Stimulated activated CD8-positive, alpha-beta memory T cell treated with anti-CD3 and anti-CD28 coated beads, Interleukin-4, amount 100 ng/mL, for 1 hour (primary cell): ENCODE measurements around the gene UPF1.
"Not testable (repeated sequence)": the region's sequence is repeated elsewhere in the genome, so short reads cannot be mapped to it uniquely, and the experiment has no call there.

Source experiments
- DNase-seq, 2 donors: peaks; one replicate each; pipeline ENCODE4 v3.0.0-alpha.2; 2020; ENCODE audit warnings: low read depth in 2 of 2, low spot score in 1 of 2

Gene UPF1

GRCh38 chr19:18798384-18799352 is 33.1 kb upstream of the UPF1 start:
- no peak for DNase-seq

- DNase-seq: no peak
These were observed 32.3 kb upstream of the UPF1 start for GRCh38 chr19:18799389-18799970.

DNA sequence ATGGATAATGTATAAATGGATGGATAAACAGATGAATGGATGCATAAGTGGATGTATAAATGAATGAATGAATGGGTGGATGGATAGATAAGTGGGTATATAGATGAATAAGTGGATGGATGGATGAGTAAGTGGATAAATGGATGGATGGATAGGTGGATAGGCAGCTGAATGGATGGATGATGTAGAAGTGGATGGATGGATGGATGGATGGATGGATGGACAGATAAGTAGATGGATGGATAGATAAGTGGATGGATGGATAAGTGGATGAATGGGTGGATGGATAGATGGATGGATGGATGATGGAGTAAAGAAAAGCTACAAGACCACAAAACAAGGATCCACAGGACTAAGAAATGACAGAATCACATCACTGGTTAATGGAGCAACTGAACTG is 31.7 kb upstream of the UPF1 start:
- DNase-seq: no peak

DNA sequence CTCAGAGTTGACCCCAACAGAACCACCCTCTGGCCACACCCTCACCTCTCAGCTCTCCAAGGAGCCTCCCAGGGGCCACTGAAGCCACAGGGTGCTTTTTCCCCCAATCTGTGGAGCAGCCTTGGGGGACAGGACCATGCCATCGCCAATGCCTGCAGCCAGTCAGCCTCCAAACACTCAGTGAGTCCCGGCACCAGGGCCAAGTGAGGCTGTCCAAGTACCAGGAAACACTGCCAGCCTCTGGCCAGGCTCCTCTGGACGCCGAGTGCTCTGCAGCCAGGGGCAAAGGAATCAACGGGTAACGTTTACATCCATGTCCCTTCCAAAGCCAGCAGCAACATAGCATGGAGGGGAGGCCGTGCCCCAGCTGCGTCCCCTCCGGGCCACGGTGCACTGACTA is 31.1 kb upstream of the UPF1 start:
- no peak for DNase-seq

DNA sequence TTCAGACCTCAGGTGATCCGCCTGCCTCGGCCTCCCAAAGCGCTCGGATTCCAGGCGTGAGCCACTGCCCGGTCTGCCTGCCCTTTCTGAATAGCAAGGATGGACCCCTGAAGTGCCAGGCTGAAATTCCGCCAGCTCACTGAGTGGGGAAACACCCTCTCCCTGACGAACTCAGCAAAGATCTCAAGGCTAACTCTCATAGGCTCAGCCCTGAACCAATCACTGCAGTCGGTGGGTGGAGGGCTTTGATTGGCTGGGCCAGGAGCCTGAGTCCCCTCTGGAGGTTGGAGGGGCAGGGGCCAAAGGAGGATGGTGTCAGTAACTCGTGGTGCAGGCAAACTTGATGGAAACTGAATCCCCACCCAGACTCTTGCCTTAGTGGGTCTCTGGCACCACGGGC is 29.4 kb upstream of the UPF1 start:
- no peak for DNase-seq

DNA sequence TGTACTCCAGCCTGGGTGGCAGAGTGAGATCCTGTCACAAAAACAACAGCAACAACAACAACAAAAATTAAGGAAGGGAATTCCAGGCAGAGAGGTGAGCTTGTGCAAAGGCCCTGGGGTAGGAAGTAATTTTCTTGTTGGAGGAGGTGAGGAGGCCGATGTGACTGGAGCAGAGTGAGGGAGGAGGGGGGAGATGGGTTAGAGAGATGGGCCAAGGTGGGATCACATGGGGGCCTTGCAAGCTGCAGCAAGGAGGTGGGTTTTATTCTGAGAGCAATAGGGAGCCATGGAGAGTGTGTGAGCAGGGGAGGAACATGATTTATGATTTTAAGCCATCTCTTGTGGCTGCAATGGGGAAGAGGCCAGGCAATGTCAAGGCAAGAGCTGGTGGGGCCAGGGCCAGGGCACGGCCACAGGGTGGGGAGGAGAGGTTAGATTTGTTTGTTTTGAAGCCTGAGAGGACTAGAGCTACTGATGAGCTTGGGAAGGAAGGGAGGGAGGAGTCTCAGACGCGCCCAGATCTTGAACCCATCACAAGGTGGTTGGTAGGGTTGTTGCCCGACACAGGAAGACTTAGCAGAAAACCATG is 28.1 kb upstream of the UPF1 start:
- no peak for DNase-seq

DNA sequence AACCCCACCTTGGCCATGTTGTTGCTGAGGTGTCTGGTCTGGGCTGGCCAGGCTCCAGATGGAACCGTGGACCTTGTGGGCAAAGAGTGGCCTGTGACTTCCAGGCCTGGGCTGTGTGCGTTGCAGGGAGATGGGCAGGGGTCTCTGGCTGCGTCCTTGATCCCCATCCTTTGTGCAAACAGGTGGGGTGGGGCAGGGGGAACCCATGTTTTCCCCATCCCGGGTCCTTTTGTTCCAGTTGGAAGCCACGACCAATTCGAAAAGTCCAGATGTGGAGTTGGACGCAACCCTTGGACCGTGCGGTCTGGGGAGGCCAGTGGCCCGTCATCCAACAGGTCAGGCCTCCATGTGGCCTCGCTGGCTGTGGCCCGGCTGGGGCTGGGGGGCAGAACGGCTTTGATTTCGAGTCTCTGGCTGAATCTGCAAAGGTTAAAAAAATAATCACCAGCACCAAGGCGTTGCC is 27.6 kb upstream of the UPF1 start:
- DNase-seq: no peak

- no peak for DNase-seq
These were observed 27.1 kb upstream of the UPF1 start for GRCh38 chr19:18804643-18805042.

- no peak for DNase-seq
These were observed 23.9 kb upstream of the UPF1 start for GRCh38 chr19:18807861-18808331.

DNA sequence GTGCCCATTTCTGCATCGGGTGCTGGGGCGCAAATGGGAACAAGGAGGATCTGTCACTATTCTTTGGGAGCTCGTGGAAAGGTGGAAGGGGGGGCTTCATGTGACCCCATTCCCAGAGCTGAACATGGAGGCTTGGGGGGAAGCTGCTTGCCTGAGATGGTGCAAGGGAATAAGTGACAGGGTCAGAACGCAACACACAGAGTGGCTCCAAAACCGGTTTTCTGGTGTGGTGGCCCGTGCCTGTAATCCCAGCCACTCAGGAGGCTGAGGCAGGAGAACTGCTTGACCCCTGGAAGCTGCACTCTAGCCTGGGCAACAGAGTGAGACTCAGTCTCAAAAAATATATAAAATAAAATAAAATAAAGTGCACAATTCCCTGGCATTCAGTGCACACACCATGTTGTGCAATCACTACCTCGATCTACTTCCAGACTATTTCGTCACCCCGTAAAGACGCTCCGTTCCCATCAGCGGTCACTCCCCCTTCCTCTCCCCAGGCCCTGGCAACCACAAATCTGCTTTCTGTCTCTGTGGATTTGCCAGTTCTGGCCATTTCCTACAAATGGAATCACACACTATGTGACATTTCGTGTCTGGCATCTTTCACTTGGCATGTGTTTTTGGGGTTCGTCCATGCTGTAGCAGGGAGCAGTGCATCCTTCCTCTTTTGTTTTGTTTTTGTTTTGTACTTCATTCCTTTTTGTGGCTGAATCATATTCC is 22.4 kb upstream of the UPF1 start:
- no peak for DNase-seq

- not testable (repeated sequence) for DNase-seq
These were observed 20.1 kb upstream of the UPF1 start for GRCh38 chr19:18811638-18812037.

GRCh38 chr19:18814063-18814462 is 17.7 kb upstream of the UPF1 start:
- DNase-seq: no peak

GRCh38 chr19:18815673-18816072 is 16.1 kb upstream of the UPF1 start:
- no peak for DNase-seq

DNA sequence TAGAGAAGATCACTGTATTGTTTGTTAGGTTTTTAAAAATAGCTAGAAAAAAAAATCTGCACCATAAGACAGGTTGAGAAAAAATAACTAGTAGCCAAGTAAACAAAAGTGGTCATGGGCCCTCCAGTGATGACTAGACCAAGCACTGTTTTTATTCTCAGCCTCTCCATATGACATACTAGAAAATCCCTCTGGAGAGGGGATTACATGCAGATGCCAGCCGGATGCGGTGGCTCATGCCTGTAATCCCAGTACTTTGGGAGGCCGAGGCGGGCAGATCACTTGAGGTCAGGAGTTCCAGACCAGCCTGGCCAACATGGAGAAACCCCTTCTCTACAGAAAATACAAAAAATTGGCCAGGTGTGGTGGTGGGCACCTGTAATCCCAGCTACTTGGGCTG is 15.1 kb upstream of the UPF1 start:
- not testable (repeated sequence) for DNase-seq

DNA sequence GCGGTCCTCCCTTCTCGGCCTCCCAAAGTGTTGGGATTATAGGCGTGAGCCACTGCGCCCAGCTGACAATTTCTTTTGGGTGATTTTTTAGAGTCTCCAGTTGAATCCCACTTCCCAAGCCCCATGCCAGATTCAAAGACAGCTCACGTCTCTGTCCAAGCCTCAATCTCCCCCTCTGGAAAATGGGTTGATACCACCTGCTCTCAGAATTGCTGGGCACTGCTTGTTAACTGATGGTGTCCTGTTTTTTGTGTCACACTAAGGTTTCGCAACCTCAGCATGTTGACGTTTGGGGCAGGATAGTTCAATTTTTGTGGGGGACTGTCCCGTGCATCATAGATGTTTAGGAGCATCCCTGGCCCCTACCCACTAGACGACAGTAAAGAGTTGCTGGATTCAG is 14.2 kb upstream of the UPF1 start:
- DNase-seq: no peak

DNA sequence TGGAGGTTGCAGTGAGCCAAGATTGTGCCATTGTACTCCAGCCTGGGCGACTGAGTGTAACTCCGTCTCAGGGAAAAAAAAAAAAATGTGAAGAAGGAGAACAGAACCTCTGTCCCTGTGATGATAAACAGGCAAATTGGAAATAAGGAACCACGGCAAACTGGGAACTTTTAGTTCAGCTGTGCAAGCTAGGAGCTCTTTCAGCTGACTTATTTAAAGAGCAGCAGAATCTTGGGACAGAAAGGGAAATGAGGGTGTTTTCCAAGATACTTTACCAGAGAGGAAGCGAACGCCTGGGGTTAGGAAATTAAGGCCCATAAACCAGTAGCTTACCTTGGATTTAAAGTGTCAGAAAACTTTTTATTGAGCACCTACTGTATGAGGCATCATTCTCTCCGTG is 3.0 kb upstream of the UPF1 start:
- DNase-seq: no peak

- DNase-seq: no peak
These were observed 1.3 kb upstream of the UPF1 start for GRCh38 chr19:18830488-18830887.

DNA sequence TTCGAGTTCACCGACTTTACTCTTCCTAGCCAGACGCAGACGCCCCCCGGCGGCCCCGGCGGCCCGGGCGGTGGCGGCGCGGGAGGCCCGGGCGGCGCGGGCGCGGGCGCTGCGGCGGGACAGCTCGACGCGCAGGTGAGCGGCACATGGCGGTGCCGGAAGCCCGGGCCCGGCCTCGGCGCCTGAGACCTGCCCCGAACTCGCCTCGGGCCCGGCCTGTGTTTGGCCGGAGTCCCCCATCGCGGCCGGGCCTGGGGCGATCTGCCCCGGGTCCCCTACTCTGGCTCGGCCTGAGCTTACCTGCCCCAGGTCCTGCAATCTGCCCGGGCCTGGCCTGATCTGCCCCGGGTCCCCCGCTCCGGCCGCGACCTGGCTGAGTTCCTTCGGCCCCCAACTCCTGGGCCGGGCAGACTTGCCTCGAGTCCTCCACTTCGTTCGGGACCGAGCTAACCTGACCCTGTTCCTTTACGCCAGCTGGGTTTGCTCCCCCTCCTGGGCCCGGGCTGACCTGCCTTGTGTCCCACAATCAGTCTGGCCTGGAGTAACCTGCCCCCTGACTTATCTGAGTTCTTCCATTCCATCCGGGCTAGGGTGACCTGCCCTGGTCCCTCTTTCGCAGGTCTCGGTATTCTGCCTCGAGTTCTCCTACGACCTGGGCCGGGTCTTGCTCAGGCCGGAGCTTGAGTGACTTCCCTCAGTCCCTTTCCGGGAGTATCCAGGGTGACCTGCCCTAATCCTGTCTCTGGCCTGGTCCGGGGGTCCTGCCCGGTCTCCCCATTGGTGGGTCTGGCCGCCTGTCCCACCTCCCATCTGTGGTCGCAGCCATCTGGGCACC is 764 bp downstream of the UPF1 start:
- DNase-seq: no peak

DNA sequence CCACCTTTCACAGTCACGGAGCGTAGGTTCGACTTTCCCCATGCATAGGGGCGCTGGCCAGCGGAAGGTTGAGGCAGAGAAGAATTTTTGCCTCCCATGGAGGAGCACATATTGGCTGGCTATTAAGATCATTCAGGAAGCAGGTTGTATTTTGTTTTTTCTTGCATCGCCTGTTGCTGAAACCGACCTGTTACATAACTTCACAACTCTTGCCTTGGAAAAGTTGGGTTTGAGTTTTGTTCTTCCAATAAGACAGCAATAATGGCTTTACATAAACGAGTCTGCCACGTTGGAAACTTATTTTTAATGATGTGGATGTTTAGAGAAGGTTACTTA is 1.4 kb downstream of the UPF1 start:
- no peak for DNase-seq

- DNase-seq: no peak
These were observed 2.3 kb downstream of the UPF1 start for GRCh38 chr19:18833849-18834643.
